ENCODE data around the gene CHMP6. TPM values are rescaled to one million over a fixed set of nuclear protein-coding genes. Genes with fewer than 3 reads are reported as not detected.
A peak's percentile ranks its signal among the peaks of the same experiment; 100 is the strongest.

The CHMP6 gene
- total RNA-seq, 1 donor, result 21.4 TPM

- TF ChIP-seq, protein P1, sequence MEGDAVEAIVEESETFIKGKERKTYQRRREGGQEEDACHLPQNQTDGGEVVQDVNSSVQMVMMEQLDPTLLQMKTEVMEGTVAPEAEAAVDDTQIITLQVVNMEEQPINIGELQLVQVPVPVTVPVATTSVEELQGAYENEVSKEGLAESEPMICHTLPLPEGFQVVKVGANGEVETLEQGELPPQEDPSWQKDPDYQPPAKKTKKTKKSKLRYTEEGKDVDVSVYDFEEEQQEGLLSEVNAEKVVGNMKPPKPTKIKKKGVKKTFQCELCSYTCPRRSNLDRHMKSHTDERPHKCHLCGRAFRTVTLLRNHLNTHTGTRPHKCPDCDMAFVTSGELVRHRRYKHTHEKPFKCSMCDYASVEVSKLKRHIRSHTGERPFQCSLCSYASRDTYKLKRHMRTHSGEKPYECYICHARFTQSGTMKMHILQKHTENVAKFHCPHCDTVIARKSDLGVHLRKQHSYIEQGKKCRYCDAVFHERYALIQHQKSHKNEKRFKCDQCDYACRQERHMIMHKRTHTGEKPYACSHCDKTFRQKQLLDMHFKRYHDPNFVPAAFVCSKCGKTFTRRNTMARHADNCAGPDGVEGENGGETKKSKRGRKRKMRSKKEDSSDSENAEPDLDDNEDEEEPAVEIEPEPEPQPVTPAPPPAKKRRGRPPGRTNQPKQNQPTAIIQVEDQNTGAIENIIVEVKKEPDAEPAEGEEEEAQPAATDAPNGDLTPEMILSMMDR (IDR thresholded peaks at IDR 0.05; ENCODE audit: extremely low read depth, low read depth, low read length), result no peak
Measured at GRCh38 chr17:81034168-81034777, 42.6 kb downstream of the CHMP6 start.

GRCh38 chr17:81034779-81035520 lies 43.3 kb downstream of the CHMP6 start, which contains the start of gene BAIAP2:
Gene BAIAP2, plus strand, starts transcription at chr17:81035151. Its CDS starts 104 bp downstream, at chr17:81035255.
- no peaks in the 10 kb centered on the region for H3K27me3 ChIP-seq (ENCODE audit: insufficient read depth, low read length)
- peak within 1 kb of the TSS; percentile 84 for H3K4me3 ChIP-seq (ENCODE audit: insufficient read depth, low read length)
- H3K4me2 ChIP-seq (ENCODE audit: insufficient read depth, low read length), result peak within 1 kb of the TSS; percentile 92
- H4K20me1 ChIP-seq (ENCODE audit: insufficient read depth, low read length), result peaks cover 52% of the 10 kb centered on the region
- DNase-seq (ENCODE audit: insufficient read length, low spot score, missing footprints), result peak; percentile 100
- no peak within 1 kb of the TSS for H3K27ac ChIP-seq (ENCODE audit: low read depth, low read length)
- peaks cover 10% of the 10 kb centered on the region for H3K36me3 ChIP-seq (ENCODE audit: insufficient read depth, low read length)
- H3K4me1 ChIP-seq (ENCODE audit: insufficient read depth, low read length), result peaks cover 24% of the 10 kb centered on the region
- peak within 1 kb of the TSS; percentile 78 for H2AFZ ChIP-seq (ENCODE audit: low read length)
- H3K79me2 ChIP-seq (ENCODE audit: insufficient read depth, low read length), result peaks cover 47% of the 10 kb centered on the region
- no peaks in the 10 kb centered on the region for H3K9me3 ChIP-seq (ENCODE audit: low read depth, low read length)
- TF ChIP-seq, protein P1 (IDR thresholded peaks at IDR 0.05; ENCODE audit: extremely low read depth, low read depth, low read length), result no peak

More at GRCh38 chr17:81034168-81034777, 42.6 kb downstream of the CHMP6 start:
- H3K27me3 ChIP-seq (ENCODE audit: insufficient read depth, low read length), result no peaks in the 10 kb centered on the region
- no peaks in the 10 kb centered on the region for H3K9me3 ChIP-seq (ENCODE audit: low read depth, low read length)
- peak; percentile 91 for DNase-seq (ENCODE audit: insufficient read length, low spot score, missing footprints)
- H3K4me2 ChIP-seq (ENCODE audit: insufficient read depth, low read length), result peak overlapping the region; percentile 92
- H3K4me3 ChIP-seq (ENCODE audit: insufficient read depth, low read length), result peak overlapping the region; percentile 84
- peaks cover 45% of the 10 kb centered on the region for H4K20me1 ChIP-seq (ENCODE audit: insufficient read depth, low read length)
- peaks cover 41% of the 10 kb centered on the region for H3K79me2 ChIP-seq (ENCODE audit: insufficient read depth, low read length)
- no peak overlapping the region for H3K27ac ChIP-seq (ENCODE audit: low read depth, low read length)
- H2AFZ ChIP-seq (ENCODE audit: low read length), result peak overlapping the region; percentile 78
- H3K36me3 ChIP-seq (ENCODE audit: insufficient read depth, low read length), result peaks cover 10% of the 10 kb centered on the region
- H3K4me1 ChIP-seq (ENCODE audit: insufficient read depth, low read length), result peaks cover 20% of the 10 kb centered on the region

DNA sequence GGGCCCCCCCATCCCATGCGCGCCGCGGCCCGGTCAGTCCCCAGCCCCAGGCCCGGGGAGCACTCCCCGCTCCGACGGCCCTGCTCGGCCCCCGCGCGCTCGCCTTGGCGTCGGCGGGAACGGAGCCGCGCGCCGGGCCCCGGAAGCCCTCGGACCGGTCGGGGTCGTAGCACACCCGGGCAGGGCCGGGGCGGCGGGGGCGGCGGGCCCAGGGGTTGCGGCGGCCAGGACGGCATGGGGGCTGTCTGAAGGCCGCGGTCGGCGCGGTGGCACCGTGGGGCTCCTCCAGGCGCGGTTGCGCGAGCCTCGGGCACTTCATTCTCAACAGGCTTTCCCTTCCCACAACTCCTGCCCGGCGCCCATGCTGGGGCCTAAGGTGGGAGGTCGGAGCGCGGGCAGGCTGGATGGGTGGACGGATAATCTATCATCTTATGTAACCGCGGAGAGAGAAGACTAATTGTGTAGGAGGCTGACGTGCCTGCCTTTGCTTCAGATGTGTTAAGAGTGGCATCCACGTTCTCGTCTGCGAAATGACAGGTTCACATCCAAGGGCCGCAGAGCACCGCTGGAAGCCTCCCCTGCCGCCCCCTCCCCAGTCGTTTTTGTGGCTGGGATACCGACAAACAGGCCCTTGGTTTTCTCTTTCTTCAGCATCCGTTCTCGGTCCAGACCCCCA lies 44.0 kb downstream of the CHMP6 start:
- Histone ChIP-seq H3K4me2 (ENCODE audit: insufficient read depth, low read length) (peak overlapping the region; percentile 76), H3K9me3 (ENCODE audit: low read depth, low read length) (no peaks in the 10 kb centered on the region), H3K79me2 (ENCODE audit: insufficient read depth, low read length) (peaks cover 54% of the 10 kb centered on the region), H4K20me1 (ENCODE audit: insufficient read depth, low read length) (peaks cover 59% of the 10 kb centered on the region), H3K4me3 (ENCODE audit: insufficient read depth, low read length) (peak overlapping the region; percentile 76), H3K4me1 (ENCODE audit: insufficient read depth, low read length) (peaks cover 31% of the 10 kb centered on the region), H3K27ac (ENCODE audit: low read depth, low read length) (no peak overlapping the region), H3K36me3 (ENCODE audit: insufficient read depth, low read length) (peaks cover 10% of the 10 kb centered on the region), H2AFZ (ENCODE audit: low read length) (no peak overlapping the region), H3K27me3 (ENCODE audit: insufficient read depth, low read length) (no peaks in the 10 kb centered on the region)
- TF ChIP-seq, protein P1 (IDR thresholded peaks at IDR 0.05; ENCODE audit: extremely low read depth, low read depth, low read length), result no peak
- DNase-seq (ENCODE audit: insufficient read length, low spot score, missing footprints), result no peak
